ENCODE measurements around the gene KDM2B.
"Not testable (repeated sequence)": the region's sequence is repeated elsewhere in the genome, so short reads cannot be mapped to it uniquely, and the experiment has no call there.

The KDM2B gene

GRCh38 chr12:121583334-121583661 is 2.5 kb upstream of the KDM2B start:
- not testable (repeated sequence) for DNase-seq

- DNase-seq: no peak
Measured at GRCh38 chr12:121582583-121583333, 1.9 kb upstream of the KDM2B start.

GRCh38 chr12:121581686-121582429 is 1.0 kb upstream of the KDM2B start:
- DNase-seq: peak in 1 of 2 experiments; percentile 5

- peak; percentile 45 to 53 for DNase-seq
Measured at GRCh38 chr12:121579981-121580868, 598 bp downstream of the KDM2B start.

GRCh38 chr12:121579190-121579791 is 1.5 kb downstream of the KDM2B start:
- peak; percentile 38 to 44 for DNase-seq

GRCh38 chr12:121578230-121579189 is 2.3 kb downstream of the KDM2B start:
- DNase-seq: no peak

- no peak for DNase-seq
Measured at GRCh38 chr12:121577443-121578180, 3.2 kb downstream of the KDM2B start.

GRCh38 chr12:121576851-121577391 is 3.9 kb downstream of the KDM2B start:
- DNase-seq: peak in 1 of 2 experiments; percentile 25

- no peak for DNase-seq
Measured at GRCh38 chr12:121575952-121576625, 4.7 kb downstream of the KDM2B start.

GRCh38 chr12:121575051-121575450 is 5.8 kb downstream of the KDM2B start:
- DNase-seq: no peak

GRCh38 chr12:121574025-121574424 is 6.8 kb downstream of the KDM2B start:
- no peak for DNase-seq

GRCh38 chr12:121571920-121572319 is 8.9 kb downstream of the KDM2B start:
- DNase-seq: no peak

GRCh38 chr12:121570467-121571283 is 10.1 kb downstream of the KDM2B start:
- DNase-seq: no peak

GRCh38 chr12:121568971-121569751 is 11.7 kb downstream of the KDM2B start:
- DNase-seq: peak in 1 of 2 experiments; percentile 8

GRCh38 chr12:121568518-121568917 is 12.3 kb downstream of the KDM2B start:
- DNase-seq: no peak

- no peak for DNase-seq
Measured at GRCh38 chr12:121565076-121565475, 15.7 kb downstream of the KDM2B start.

- no peak for DNase-seq
Measured at GRCh38 chr12:121562488-121562887, 18.3 kb downstream of the KDM2B start.

- no peak for DNase-seq
Measured at GRCh38 chr12:121561009-121561395, 19.8 kb downstream of the KDM2B start.
